Liver (tissue), 9 donors: ENCODE data around the gene IRAK3. TPM values are rescaled to one million over a fixed set of nuclear protein-coding genes. Genes with fewer than 3 reads are reported as not detected.

Experiments
- DNase-seq: peaks from one replicate; pipeline ENCODE4 v3.0.0-alpha.2; 2017; ENCODE audit warnings: low spot score
- H3K27ac ChIP-seq, 2 donors: one replicate each; pipeline ENCODE4 v1.7.0; 2013; ENCODE audit warnings: inconsistent platforms in 2 of 2, low read length in 2 of 2, control low read depth in 1 of 2, low read depth in 1 of 2, mild to moderate bottlenecking in 1 of 2
- H3K27me3 ChIP-seq, 4 donors: one replicate each; pipeline versions ENCODE4 v1.6.1 to v1.7.0; 2013; ENCODE audit warnings: low read length in 3 of 4, inconsistent platforms in 1 of 4, mild to moderate bottlenecking in 1 of 4, moderate library complexity in 1 of 4; ENCODE audit not compliant: control insufficient read depth in 4 of 4, insufficient read depth in 4 of 4
- H3K36me3 ChIP-seq, 4 donors: one replicate each; pipeline versions ENCODE4 v1.6.1 to v1.7.0; 2013; ENCODE audit warnings: low read length in 3 of 4, mild to moderate bottlenecking in 3 of 4, low read depth in 1 of 4, moderate library complexity in 1 of 4; ENCODE audit not compliant: control insufficient read depth in 4 of 4, insufficient read depth in 3 of 4
- H3K4me1 ChIP-seq, 4 donors: one replicate each; pipeline versions ENCODE4 v1.6.1 to v1.7.0; 2013; ENCODE audit warnings: low read length in 3 of 4, mild to moderate bottlenecking in 3 of 4, moderate library complexity in 1 of 4; ENCODE audit not compliant: control insufficient read depth in 4 of 4, insufficient read depth in 4 of 4
- H3K4me3 ChIP-seq, 3 donors: one replicate each; pipeline versions ENCODE4 v1.6.1 to v1.7.0; 2013; ENCODE audit warnings: low read length in 3 of 3, control low read depth in 1 of 3, low read depth in 1 of 3, mild to moderate bottlenecking in 1 of 3
- H3K9ac ChIP-seq, 2 donors: one replicate each; pipeline ENCODE4 v1.7.0; 2013; ENCODE audit warnings: low read length in 2 of 2, mild to moderate bottlenecking in 2 of 2, moderate library complexity in 2 of 2, control low read depth in 1 of 2, low read depth in 1 of 2
- H3K9me3 ChIP-seq, 4 donors: one replicate each; pipeline versions ENCODE4 v1.6.1 to v1.7.0; 2013; ENCODE audit warnings: low read length in 3 of 4; ENCODE audit not compliant: control insufficient read depth in 4 of 4
- EGR1 ChIP-seq, 2 donors: IDR thresholded peaks; 2 replicates each; pipeline ENCODE4 v1.6.1; 2016 to 2018; ENCODE audit warnings: antibody characterized with exemption in 2 of 2, low read depth in 2 of 2
- FOXA1 ChIP-seq: IDR thresholded peaks from 2 replicates; pipeline ENCODE4 v1.6.1; 2016; ENCODE audit warnings: antibody characterized with exemption
- FOXA2 ChIP-seq: IDR thresholded peaks from 2 replicates; pipeline ENCODE4 v1.6.1; 2016; ENCODE audit warnings: antibody characterized with exemption
- GABPA ChIP-seq, 2 donors: IDR thresholded peaks in 1 of 2; conservative IDR thresholded peaks in 1 of 2; 2 replicates each; pipeline ENCODE4 v1.6.1; 2016; ENCODE audit warnings: antibody characterized with exemption in 2 of 2, mild to moderate bottlenecking in 1 of 2, moderate library complexity in 1 of 2
- HNF4A ChIP-seq, 2 donors: conservative IDR thresholded peaks; 2 replicates each; pipeline ENCODE4 v1.6.1; 2016; ENCODE audit warnings: antibody characterized with exemption in 2 of 2, mild to moderate bottlenecking in 2 of 2
- HNF4G ChIP-seq: IDR thresholded peaks from 2 replicates; pipeline ENCODE4 v1.6.1; 2016; ENCODE audit warnings: antibody characterized with exemption
- JUND ChIP-seq, 2 donors: IDR thresholded peaks; 2 replicates each; pipeline ENCODE4 v1.6.1; 2016; ENCODE audit warnings: antibody characterized with exemption in 2 of 2
- RAD21 ChIP-seq, 2 donors: IDR thresholded peaks; 2 replicates each; pipeline ENCODE4 v1.6.1; 2016; ENCODE audit warnings: antibody characterized with exemption in 2 of 2, mild to moderate bottlenecking in 2 of 2
- REST ChIP-seq: IDR thresholded peaks from 2 replicates; pipeline ENCODE4 v1.6.1; 2016; ENCODE audit warnings: antibody characterized with exemption, mild to moderate bottlenecking
- RXRA ChIP-seq, 2 donors: IDR thresholded peaks; 2 replicates each; pipeline ENCODE4 v1.6.1; 2017 to 2018; ENCODE audit warnings: antibody characterized with exemption in 2 of 2, mild to moderate bottlenecking in 1 of 2
- SP1 ChIP-seq: IDR thresholded peaks from 2 replicates; pipeline ENCODE4 v1.6.1; 2018; ENCODE audit warnings: antibody characterized with exemption, mild to moderate bottlenecking
- TAF1 ChIP-seq: conservative IDR thresholded peaks from 2 replicates; pipeline ENCODE4 v1.6.1; 2016; ENCODE audit warnings: antibody characterized with exemption, mild to moderate bottlenecking
- YY1 ChIP-seq: IDR thresholded peaks from 2 replicates; pipeline ENCODE4 v1.6.1; 2016; ENCODE audit warnings: antibody characterized with exemption, mild to moderate bottlenecking
- whole genome bisulfite sequencing: extraction: QIAGEN DNeasy Blood & Tissue Kit; methylation state at CpG from one replicate; pipeline ENCODE4 v1.1.7; 2013; 5-methylcytosine and 5-hydroxymethylcytosine counted together
- polyA plus RNA-seq, 2 donors: library from polyadenylated mRNA; stranded (reverse) in 1 of 2; unstranded in 1 of 2; fragments of 200-250 nt in 1 of 2; fragments of >200 nt in 1 of 2; fragmentation: Nextera tagmentation in 1 of 2; extraction: Ambion mirVana in 1 of 2; gene quantifications; one replicate each; pipeline versions ENCODE4 v1.2.1 to v1.2.3, GENCODE V29; 2013 to 2015
- total RNA-seq, 2 donors: library from RNA; depleted of rRNA; stranded (reverse); fragments of >200 nt; gene quantifications; one replicate each; pipeline ENCODE4 v1.2.3, GENCODE V29; 2014
- TF ChIP-seq, protein P1 (sequence below): IDR thresholded peaks from 2 replicates; pipeline ENCODE4 v1.6.1; 2016; ENCODE audit warnings: antibody characterized with exemption
- TF ChIP-seq, protein P2 (sequence below): IDR thresholded peaks from 2 replicates; pipeline ENCODE4 v1.6.1; 2016; ENCODE audit warnings: antibody characterized with exemption
- TF ChIP-seq, protein P3 (sequence below): fragments of 150-350 bp; IDR thresholded peaks from 2 replicates; pipeline ENCODE4 v1.5.1; 2017; ENCODE audit warnings: improper control_type of control experiment, low read depth, low read length; ENCODE audit not compliant: missing input control
- donor health status: healthy.
- donor health status: healthy.
- donor health status: healthy.
- donor health status: healthy.
- donor health status: healthy.

The IRAK3 gene
- total and polyA plus RNA-seq, 4 donors = 1.1 to 8.6 (median 3.5) TPM

DNA sequence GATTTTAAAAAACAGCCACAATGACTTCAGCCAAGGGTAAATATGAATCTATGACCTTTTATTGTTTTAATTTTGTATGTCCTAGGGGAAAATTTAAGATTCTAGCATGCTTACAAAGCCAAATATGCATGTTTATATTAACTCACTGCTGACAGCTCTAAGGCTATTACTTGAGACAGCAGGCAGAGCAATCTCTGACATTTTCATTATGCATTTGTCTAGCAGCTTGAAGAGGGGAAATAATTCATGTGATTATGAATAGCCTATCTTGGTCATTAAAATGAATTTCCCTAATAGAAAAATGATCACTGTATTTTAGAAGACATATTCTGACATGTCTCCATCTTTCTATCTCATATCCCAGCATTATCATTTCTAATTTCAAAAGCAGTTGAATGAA is 66.7 kb downstream of the IRAK3 start:
- Histone ChIP-seq H3K9me3 (no peaks in the 10 kb centered on the region), H3K4me3 (no peak overlapping the region), H3K9ac (no peak overlapping the region), H3K36me3 (no peaks in the 10 kb centered on the region), H3K27ac (no peak overlapping the region), H3K27me3 (peaks cover 0 to 3% (median 0%) of the 10 kb centered on the region in 4 donors), H3K4me1 (no peaks in the 10 kb centered on the region)
- no peak for TF ChIP-seq GABPA (IDR thresholded peaks at IDR 0.05 in 1 of 2, conservative IDR thresholded peaks at IDR 0.05 in 1 of 2)
- TF ChIP-seq YY1 = no peak
- TF ChIP-seq, protein P1, sequence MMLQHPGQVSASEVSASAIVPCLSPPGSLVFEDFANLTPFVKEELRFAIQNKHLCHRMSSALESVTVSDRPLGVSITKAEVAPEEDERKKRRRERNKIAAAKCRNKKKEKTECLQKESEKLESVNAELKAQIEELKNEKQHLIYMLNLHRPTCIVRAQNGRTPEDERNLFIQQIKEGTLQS = no peak
- no peak for TF ChIP-seq RAD21 (IDR thresholded peaks at IDR 0.05)
- no peak for TF ChIP-seq REST
- TF ChIP-seq HNF4G = no peak
- no peak for TF ChIP-seq FOXA2
- TF ChIP-seq EGR1 (IDR thresholded peaks at IDR 0.05; ENCODE audit: low read depth in 2 of 2) = no peak
- no peak for TF ChIP-seq RXRA (IDR thresholded peaks at IDR 0.05)
- TF ChIP-seq, protein P2, sequence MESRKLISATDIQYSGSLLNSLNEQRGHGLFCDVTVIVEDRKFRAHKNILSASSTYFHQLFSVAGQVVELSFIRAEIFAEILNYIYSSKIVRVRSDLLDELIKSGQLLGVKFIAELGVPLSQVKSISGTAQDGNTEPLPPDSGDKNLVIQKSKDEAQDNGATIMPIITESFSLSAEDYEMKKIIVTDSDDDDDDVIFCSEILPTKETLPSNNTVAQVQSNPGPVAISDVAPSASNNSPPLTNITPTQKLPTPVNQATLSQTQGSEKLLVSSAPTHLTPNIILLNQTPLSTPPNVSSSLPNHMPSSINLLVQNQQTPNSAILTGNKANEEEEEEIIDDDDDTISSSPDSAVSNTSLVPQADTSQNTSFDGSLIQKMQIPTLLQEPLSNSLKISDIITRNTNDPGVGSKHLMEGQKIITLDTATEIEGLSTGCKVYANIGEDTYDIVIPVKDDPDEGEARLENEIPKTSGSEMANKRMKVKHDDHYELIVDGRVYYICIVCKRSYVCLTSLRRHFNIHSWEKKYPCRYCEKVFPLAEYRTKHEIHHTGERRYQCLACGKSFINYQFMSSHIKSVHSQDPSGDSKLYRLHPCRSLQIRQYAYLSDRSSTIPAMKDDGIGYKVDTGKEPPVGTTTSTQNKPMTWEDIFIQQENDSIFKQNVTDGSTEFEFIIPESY = no peak
- no peak for TF ChIP-seq HNF4A (conservative IDR thresholded peaks at IDR 0.05)
- TF ChIP-seq, protein P3, sequence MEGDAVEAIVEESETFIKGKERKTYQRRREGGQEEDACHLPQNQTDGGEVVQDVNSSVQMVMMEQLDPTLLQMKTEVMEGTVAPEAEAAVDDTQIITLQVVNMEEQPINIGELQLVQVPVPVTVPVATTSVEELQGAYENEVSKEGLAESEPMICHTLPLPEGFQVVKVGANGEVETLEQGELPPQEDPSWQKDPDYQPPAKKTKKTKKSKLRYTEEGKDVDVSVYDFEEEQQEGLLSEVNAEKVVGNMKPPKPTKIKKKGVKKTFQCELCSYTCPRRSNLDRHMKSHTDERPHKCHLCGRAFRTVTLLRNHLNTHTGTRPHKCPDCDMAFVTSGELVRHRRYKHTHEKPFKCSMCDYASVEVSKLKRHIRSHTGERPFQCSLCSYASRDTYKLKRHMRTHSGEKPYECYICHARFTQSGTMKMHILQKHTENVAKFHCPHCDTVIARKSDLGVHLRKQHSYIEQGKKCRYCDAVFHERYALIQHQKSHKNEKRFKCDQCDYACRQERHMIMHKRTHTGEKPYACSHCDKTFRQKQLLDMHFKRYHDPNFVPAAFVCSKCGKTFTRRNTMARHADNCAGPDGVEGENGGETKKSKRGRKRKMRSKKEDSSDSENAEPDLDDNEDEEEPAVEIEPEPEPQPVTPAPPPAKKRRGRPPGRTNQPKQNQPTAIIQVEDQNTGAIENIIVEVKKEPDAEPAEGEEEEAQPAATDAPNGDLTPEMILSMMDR = no peak
- TF ChIP-seq TAF1 = no peak
- TF ChIP-seq SP1 = no peak
- TF ChIP-seq JUND (IDR thresholded peaks at IDR 0.05) = no peak
- DNase-seq = no peak

DNA sequence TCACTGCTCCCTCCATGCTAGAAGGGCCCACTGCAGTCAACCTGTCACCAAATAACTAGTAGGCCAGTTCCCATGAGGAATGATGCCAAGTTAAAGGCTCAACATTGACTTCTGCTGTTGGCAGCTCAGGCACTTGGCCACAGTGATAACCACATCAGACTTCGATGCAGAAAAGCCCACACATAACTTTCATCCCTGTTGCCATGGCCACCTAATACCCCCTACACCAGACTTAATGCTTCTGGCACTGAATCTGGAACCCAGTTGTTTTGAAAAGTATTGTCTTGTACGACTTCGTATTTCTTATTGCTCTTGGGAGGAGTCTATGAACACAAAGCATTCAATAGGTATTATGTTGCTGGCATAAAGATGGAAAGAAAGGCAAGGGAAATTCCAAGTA is 69.0 kb downstream of the IRAK3 start:
- no peaks in the 10 kb centered on the region for H3K9me3 ChIP-seq
- H3K36me3 ChIP-seq = no peaks in the 10 kb centered on the region
- H3K27ac ChIP-seq = no peak overlapping the region
- no peak for DNase-seq
- TF ChIP-seq GABPA (IDR thresholded peaks at IDR 0.05 in 1 of 2, conservative IDR thresholded peaks at IDR 0.05 in 1 of 2) = no peak
- no peak for TF ChIP-seq FOXA1
- TF ChIP-seq FOXA2 = no peak
- no peak for TF ChIP-seq YY1
- TF ChIP-seq RXRA (IDR thresholded peaks at IDR 0.05) = no peak
- TF ChIP-seq, protein P1 = no peak
- TF ChIP-seq, protein P2 = no peak
- TF ChIP-seq, protein P3 = no peak
- TF ChIP-seq EGR1 (IDR thresholded peaks at IDR 0.05; ENCODE audit: low read depth in 2 of 2) = no peak
- TF ChIP-seq TAF1 = no peak
- TF ChIP-seq RAD21 (IDR thresholded peaks at IDR 0.05) = no peak
- H3K27me3 ChIP-seq = no peaks in the 10 kb centered on the region
- 77% methylated on average over 3 of the region's 3 CpGs for WGBS
- H3K4me1 ChIP-seq = no peaks in the 10 kb centered on the region
- H3K4me3 ChIP-seq = no peak overlapping the region
- no peak overlapping the region for H3K9ac ChIP-seq
